NCI-H2081 treated with DMSO at 0.1 percent for 48 hours (cell line): ENCODE measurements around the gene PTPRA.

Experiments
- DNase-seq: peaks from one replicate; lab custom pipeline; 2025; lab: John Stamatoyannopoulos, UW

Gene PTPRA

DNA sequence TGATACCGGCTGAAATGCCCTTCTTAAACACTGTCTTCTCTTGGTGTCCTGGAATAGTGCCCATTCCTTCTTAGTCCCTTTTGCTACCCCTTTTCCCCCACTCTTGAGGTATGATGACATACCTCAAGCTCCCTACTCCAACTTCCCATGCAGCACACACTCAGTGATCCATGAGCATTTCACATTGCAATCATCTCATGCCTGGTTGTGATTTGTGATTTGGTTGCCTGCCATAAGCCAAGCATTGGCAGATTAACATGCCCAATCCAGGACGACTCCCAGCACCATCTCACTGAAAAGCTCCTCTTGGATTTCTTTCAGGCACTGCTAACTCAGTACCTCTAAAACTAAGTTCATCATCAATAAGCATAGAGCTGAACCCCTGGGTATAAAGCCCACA is 14.7 kb upstream of the PTPRA start:
- DNase-seq = no peak

DNA sequence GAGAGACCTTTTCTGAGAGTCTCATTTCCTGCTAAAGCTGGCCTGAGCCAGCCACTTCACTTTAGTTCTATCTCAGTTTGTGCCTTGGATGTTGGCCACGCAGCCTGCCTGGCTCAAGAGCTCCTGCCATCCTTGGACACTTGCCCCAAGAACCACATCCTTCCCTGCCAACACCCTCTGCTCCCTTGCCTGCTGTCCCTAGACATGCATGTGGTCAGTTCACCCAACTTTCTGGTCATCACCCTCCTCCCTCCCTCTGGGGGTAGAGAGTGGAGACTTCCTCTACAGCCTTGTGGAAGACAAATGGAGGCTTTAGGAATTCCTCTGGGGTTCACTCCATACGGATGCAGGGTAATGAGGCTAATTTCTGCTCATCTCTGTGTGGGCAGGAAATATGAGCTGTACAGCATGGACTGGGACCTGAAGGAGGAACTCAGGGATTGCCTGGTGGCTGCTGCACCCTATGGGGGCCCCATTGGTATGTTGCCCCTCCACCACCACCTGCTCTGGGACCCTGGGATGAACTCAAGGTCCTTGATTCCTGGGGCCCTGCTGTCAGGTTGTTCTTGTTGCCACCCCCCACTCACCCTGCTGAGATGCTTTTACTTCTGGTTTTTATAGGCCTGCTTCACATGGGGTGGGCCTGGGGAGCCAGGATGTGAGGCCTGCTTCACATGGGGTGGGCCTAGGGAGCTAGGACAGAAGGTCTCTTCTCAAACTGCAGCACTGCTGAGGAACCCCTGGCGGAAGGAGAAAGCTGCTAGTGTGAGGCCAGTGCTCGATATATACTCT is 13.8 kb upstream of the PTPRA start:
- no peak for DNase-seq

DNA sequence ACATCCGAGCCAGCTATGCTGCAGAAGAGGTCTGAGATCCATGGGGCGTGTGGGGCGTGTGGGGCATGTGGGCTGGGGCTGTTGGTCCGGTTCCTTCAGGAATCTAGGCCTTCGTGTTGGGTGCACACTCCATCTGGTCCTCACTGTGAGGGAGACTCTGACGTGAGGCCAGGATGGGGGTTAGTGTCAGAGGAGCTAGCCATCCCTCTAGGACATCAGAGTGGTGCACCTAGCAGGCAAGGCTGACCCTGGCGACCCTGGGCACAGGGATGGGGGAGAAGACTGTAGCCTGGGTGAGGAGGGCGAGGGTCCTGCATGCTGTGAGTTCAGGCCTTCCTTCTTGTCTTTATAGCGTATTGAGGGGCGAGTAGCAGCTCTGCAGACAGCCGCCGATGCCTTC is 8.7 kb upstream of the PTPRA start:
- no peak for DNase-seq

DNA sequence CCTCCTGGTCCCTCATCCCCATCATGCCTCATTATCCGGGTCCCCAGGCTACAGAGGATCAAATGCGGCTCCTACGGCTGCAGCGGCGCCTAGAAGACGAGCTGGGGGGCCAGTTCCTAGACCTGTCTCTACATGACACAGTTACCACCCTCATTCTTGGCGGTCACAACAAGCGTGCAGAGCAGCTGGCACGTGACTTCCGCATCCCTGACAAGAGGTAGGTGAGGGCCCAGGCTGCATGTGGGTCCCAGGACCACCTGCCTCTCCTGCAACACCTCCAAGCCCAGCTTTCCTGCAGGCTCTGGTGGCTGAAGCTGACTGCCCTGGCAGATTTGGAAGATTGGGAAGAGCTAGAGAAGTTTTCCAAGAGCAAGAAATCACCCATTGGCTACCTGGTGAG is 8.2 kb upstream of the PTPRA start:
- no peak for DNase-seq

DNA sequence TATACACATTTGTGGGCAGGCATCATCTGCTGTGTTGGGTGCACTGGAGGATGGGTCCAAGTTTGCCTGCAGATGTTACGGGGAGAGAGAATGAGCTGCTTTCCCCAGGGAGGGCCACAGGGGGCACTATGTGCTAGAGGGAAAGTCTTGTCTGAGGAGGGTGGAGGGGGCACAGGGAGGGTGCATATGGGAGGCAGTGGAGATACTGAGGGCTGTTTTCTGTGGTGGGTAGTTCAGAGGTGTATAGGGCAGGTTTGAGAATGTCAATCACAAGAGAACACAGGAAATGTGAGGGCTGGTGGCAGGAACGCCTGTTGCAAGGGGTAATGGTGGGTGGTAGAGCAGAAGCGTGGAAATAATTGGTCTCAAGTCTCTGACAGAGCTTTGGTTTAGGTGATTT is 7.7 kb upstream of the PTPRA start:
- no peak for DNase-seq

DNA sequence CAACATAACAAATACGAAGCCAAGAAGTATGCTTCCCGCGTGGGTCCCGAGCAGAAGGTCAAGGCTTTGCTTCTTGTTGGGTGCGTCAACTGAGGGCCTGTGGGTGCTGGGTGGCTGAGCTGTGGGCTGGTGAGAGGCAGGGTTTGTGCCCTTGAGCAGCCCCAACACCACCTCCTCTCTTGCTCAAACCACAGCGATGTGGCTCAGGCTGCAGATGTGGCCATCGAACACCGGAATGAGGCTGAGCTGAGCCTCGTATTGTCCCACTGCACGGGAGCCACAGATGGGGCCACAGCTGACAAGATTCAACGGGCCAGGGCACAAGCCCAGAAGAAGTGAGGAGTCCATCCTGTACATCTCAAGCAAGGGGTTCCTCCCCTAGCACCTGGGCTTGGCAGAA is 7.0 kb upstream of the PTPRA start:
- DNase-seq = no peak

DNA sequence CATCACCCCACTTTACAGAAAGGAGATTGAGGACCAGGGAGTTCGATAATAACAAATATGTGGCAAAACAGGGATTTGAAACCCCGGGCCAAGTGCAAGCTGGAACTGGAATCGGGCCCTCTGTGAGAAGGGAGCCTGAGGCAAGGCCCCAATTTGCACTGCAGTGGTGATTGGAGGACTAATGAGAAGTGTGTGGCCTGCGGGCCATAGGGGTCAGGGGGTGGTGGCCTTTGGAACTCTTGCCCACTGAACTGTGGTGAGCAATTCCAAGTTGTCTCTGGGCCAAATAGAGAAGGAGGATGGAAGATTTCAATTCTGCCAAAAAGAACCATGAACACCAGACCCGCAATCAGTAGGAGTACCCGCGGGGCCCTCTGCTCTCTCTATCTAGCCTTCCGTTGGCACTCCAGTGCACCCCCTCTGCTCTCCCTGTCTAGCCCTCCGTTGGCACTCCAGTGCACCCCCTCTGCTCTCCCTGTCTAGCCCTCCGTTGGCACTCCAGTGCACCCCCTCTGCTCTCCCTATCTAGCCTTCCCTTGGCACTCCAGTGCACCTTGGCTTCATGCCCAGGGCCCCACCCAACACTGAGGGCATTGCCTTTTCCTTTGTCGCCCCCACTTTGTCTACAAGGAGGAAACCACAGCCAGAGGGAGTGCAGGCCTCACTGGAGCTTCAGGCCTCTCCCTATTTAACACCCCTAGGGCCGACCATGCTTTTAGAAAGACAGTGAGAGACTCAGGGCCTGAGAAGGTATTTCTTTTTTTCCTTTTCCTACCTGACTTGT is 6.0 kb upstream of the PTPRA start:
- DNase-seq = no peak

DNA sequence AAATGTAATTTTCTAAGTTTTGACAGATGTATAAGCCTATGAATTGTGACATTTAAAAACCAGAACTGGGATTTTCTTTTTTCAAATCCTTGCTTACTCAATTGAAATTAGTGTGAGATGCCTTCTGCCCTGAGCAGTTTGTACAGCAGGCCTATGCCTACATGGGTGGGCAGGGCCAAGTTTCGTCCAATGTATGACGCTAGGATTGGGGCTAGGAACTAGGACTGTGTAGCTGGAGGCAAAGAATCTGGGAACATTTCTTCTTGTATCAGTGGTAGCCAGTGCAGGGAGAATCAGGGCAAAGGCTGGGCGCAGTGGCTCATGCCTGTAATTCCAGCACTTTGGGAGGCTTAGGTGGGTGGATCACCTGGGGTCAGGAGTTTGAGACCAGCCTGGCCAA is 3.9 kb upstream of the PTPRA start:
- no peak for DNase-seq

DNA sequence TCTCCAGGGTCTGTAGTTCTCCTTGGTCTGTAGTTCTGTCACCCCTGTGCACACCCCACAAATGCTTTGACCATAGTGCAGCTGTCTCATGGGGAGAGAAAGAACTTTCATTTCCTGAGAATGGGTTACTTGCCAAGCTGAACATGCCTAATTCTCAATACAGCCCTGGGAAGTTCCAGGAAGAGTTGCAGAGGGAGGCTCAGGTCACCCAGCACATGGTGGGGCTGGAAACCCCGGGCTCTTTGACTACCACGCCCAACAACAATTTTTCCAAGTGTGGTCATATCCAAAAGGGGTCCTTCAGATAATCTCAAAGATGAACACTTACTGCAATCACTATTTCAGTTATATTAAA is 2.2 kb upstream of the PTPRA start:
- no peak for DNase-seq

DNA sequence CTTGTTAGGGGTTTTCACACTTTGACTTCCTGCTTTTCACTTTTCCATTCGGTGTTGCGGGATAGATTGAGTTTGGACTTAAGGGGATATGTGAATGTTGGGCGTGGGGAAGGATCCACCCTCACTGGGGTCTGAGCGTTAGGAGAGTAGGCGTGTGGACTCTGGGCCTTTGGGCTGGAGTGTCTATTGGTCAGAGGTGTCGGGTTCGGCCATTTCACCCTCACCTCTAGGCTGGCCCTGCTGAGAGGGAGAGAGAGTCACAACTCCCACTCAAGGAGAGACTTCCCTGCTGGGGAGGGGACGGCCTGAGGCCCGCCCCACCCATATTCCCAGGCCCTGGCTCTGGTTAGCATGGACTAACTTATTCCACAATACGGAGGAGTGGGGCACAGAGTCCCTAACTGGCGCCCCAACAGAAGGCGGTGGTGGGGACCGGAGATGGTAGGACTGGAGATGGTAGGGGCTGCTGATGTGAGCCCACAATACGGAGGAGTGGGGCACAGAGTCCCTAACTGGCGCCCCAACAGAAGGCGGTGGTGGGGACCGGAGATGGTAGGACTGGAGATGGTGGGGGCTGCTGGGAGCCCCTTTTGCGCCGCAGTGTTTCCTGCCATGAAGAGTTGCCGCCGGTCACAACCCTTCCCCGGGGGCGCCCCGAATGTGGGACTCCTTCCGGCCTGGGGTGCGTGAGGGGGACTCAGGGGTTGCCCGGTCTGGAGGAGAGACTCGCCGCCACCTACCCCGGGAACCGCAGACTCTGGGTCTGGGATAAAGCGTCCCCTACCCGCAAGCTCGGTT is 1.4 kb upstream of the PTPRA start:
- DNase-seq = no peak

DNA sequence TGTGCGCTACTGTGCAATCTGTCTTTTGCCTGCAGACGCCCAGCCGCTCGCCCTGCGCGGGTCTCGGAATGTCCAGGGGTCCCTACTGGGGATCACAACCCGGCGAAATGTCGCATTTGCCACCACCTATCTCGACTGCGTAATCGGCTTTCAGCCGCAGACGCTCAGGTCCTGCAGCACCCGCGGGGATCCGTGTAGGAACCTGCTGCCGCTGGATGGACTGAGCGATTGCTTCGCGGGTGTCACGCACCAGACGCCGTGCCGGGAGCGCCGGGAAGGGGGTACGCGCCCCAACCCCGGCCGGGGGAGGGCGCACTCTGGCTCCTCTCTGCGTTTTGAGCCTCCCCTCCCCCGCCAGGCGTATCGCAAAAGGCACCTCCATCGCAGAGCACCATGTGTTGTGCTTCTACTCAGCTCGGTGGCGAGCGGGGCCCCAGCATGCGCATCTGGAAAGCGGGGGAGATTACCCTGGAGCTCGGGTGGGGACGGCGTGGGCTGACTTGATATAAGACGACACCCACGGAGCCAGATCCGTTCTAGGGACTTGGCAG is 747 bp upstream of the PTPRA start:
- DNase-seq = no peak

DNA sequence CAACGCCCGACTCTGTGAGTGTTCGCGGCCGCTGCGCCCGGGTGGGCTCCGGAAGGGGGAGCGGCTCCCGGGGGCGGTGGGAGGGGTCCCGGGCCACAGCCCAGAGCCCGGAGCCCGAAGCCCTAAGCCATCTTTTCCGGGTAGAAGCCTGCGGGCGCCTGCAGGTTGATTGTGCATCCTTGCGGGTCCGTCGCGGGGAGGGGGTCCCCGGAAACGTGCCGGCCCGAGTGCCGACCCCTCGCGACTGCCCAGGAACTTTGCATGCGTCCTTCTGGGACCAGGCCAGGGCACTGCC is 413 bp downstream of the PTPRA start:
- no peak for DNase-seq

DNA sequence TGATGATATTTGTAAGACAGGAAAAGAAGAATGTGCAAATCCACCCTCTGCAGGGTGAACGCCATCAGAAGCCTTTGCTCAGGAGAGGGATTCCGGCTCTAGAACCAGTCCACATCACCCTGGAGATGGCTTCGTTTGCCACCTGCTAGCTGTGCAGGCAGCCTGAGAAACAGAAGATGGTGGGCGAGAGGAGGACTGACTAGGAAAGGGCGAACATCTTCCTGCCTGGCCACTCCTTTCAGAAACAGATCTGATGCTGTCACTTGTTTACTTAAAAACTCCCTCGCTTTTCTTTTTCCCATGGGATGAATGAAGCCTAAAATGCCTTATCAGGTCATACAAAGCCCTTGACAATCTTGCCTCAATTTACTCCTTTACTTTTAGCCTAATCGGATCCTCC is 1.2 kb downstream of the PTPRA start:
- no peak for DNase-seq

DNA sequence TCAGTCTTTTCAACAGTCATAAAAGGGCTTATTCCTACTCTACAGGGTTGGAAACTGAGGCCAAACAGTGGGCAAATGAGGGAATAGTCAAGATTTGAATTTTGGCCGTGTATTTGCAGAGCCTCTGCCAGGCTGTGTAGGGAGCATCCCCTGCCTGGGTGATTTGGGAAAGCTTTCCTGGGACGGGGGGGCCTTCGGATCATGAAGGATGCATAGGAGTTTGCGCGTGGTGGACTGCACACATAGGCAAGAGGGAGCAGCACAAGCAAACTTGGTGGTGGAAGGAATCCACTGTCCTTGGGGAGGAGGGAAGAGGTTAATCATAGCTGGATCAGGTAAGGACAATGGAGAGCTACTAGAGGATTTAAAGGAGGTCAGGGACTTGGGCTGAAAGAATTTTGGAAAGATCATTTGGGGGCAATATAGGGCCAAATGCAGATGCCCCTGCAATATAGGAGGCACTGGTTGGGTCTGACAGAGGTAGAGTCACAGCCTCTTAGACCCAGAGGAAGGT is 2.5 kb downstream of the PTPRA start:
- no peak for DNase-seq

DNA sequence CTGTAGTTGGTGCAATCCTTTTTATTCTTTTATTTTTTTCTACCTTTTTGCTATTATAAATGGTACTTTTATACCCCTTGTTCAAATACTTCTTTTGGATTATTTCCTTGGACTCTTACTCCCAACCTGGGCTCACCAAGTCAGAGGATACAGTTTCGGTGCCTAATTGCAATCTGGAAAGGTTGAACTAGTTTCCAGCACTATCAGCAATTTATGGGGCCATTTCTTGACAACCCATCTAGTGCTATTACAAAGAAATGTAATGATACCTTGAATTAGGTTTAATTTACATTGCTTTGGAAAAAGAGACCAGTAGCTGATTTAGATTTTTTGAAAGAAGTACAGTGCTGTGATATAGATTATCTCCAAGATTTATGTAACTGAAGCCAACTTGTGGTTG is 5.2 kb downstream of the PTPRA start:
- no peak for DNase-seq

DNA sequence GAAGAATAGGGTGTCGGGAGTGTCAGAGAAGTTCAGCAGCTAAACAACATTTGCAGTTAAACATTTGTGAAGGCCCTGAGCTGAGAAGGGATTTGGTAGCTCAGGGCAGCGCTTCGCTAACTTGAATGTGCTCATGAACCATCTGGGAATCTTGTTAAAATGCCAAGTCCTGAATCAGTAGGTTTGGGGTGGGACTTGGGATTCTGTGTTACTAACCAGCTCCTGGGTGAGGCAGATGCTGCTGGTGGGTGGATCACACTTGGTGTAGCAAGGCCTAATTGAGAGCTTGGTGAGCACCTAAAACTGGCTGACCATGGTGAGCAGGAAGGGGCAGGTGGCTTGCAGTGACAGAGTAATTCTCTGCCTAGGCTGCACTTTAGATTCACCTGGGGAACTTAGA is 5.9 kb downstream of the PTPRA start:
- no peak for DNase-seq

DNA sequence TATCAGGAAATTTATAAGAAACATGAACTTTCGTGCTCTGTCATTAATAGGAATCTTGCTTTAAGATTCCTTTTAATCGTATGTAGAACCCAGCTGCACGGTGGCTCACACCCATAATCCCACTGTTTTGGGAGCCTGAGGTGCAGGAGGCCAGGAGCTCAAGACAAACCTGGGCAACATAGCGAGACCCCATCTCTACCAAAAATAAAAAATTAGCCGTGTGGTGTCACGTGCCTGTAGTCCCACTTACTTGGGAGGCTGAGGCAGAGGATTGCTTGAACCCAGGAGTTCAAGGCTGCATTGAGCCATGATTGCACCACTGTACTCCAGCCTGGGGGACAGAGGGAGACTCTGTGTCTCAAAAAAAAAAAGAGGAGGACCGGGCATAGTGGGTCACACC is 7.4 kb downstream of the PTPRA start:
- DNase-seq = no peak

DNA sequence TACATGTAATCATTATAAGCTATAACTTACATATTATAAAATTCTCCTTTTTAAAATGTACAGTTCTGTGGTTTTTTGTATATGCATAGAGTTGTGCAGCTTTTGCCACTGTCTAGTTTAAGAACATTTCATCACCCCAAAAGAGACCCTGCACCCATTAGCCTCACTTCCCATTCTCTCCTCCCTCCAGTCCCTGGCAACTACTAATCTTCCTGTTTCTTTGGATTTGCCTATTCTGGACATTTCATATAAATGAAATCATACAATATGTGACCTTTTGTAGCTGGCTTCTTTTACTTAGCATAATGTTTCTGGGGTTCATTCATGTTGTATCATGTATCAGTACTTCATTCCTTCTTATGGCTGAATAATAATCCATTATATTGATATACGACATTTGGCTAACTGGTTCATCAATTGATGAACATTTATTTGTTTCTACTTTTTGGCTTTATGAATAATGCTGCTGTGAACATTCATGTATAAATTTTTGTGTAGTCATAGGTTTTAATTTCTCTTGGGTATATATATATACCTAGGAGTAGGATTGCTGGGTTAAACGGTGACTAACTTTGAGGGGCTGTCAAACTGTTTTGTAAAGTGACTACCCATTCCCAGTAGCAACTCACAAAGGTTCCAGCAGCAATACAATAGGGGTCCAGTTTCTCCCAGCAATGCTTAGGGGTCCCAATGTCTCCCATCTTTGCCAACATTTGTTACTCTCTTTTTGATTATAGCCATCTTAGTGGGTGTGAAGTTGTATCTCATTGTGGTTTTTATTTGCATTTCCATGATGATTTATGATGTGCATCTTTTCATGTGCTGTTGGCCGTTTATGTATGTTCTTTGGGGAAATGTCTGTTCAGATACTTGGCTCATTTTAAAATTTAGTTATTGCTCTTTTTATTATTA is 10.7 kb downstream of the PTPRA start:
- no peak for DNase-seq

DNA sequence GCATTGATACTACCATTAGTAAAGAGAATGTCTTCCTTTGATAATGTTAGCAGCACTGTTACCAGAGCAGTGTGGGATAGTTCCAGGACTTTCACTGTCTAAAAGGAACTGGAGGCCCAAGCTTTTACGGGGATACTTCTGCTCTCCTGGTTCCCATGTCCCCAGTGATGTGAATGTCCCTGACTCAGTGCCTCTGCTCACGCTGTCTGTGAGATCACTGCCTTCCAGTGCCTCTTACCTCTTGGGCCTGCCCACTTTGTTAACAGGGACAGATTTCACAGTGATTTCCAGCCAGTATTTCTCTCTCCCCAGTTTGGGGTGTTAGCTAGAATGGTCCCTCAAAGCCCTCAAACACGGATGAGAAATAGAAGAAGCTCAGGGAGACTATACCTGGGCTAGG is 14.4 kb downstream of the PTPRA start:
- DNase-seq = no peak

DNA sequence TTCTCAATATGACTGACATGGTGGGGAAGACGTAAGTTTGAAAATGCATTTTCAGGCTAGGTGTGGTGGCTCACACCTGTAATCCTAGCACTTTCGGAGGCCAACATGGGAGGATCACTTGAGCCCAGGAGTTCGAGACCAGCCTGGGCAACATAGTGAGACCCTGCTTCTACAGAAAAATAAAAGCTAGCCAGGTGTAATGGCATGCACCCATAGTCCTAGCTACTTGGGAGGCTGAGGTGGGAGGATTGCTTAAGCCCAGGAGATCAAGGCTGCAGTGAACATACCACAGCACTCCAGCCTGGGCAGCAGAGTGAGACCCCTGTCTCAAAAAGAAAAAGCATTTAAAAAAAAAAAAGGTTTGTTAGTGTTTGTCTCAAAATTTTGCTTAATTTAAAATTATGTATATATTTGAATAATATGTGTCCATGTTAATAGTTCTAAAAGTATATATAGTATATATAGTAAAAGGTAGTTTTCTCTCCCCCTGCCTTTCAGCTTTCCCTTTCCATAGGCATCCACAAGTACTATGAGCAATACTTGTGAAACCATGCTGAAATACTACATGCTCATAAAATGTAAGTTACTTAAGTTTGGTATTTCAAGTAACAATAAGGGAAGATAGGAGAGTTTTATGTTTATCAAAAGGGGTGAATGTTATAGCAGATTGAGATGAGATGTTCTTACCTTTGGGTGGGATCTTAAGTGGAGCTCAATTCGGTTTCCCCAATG is 15.1 kb downstream of the PTPRA start:
- DNase-seq = no peak

DNA sequence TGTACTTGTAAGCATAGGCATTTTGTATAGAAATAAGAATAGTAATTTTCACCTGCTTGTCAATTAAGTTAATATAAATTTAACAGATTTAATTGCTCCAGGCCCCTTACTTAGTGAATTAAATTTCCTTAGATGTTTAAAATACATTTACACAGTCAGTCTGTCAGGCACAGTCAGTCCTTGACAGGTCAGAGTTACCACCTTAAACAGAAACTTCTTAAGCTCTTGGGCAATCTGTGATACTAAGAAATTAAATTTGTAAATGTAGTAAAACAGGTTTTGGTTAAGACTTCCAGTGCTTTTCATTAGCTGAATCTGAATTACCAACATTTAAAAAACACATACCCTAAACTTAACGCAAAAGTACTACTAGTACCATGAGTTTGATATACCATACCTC is 15.9 kb downstream of the PTPRA start:
- no peak for DNase-seq
